PC-3 (cell line): ENCODE data around the gene HBM. TPM values are rescaled to one million over a fixed set of nuclear protein-coding genes. Genes with fewer than 3 reads are reported as not detected.

Source experiments
- ATAC-seq: fragments of 200-7000 bp; cut with Tn5 transposase; 2 replicates; pipeline ENCODE4 v1.9.1; 2020; ENCODE audit warnings: mild to moderate bottlenecking, moderate library complexity
- BruUV-seq: library from RNA; stranded (reverse); fragments of 400-500 nt; replicated peaks from 2 replicates; lab custom pipeline; 2021; lab: Mats Ljungman, UMichigan
- CTCF ChIA-PET: fragments of 300-600 bp; sonication (Branson Sonifier 250); formaldehyde crosslinking; loops from one replicate; lab custom pipeline; 2022; ENCODE audit warnings: antibody characterized with exemption; lab: Charles Lee
- POLR2A ChIA-PET: fragments of 300-600 bp; sonication (Branson Sonifier 250); formaldehyde crosslinking; loops from one replicate; lab custom pipeline; 2022; ENCODE audit warnings: antibody characterized with exemption; ENCODE audit not compliant: unreplicated experiment; lab: Charles Lee
- DNase-seq: peaks from one replicate; pipeline ENCODE4 v3.0.0-alpha.2; 2015
- H2AFZ ChIP-seq: fragments of 300-600 bp; sonication (generic); 2 replicates; pipeline ENCODE4 v1.6.0; 2016; ENCODE audit warnings: antibody characterized with exemption, low read length
- H3F3A ChIP-seq: fragments of 300-600 bp; sonication (generic); one replicate; pipeline ENCODE4 v1.6.0; 2017; ENCODE audit warnings: antibody characterized with exemption, low read length, control low read depth, mild to moderate bottlenecking; ENCODE audit not compliant: unreplicated experiment
- H3K27ac ChIP-seq: fragments of 300-600 bp; sonication (generic); 2 replicates; pipeline ENCODE4 v1.5.1; 2016; ENCODE audit warnings: mild to moderate bottlenecking, low read length
- H3K27me3 ChIP-seq: fragments of 300-600 bp; sonication (generic); 2 replicates; pipeline ENCODE4 v1.6.1; 2016; ENCODE audit warnings: low read length, mixed read lengths
- H3K36me3 ChIP-seq: fragments of 300-600 bp; sonication (generic); 2 replicates; pipeline ENCODE4 v1.6.1; 2016; ENCODE audit warnings: low read depth, mixed run types, low read length, mixed read lengths
- H3K4me1 ChIP-seq: fragments of 300-600 bp; sonication (generic); 2 replicates; pipeline ENCODE4 v1.5.1; 2016; ENCODE audit warnings: low read length; ENCODE audit not compliant: insufficient read depth
- H3K4me2 ChIP-seq: fragments of 300-600 bp; sonication (generic); 2 replicates; pipeline ENCODE4 v1.6.0; 2016; ENCODE audit warnings: low read length
- H3K4me3 ChIP-seq: fragments of 300-600 bp; sonication (generic); 2 replicates; pipeline ENCODE4 v1.5.1; 2016; ENCODE audit warnings: mild to moderate bottlenecking, low read length, mixed read lengths
- H3K79me2 ChIP-seq: fragments of 300-600 bp; sonication (generic); 2 replicates; pipeline ENCODE4 v1.6.1; 2017; ENCODE audit warnings: low read length, mixed read lengths
- H3K9ac ChIP-seq: fragments of 300-600 bp; sonication (generic); 2 replicates; pipeline ENCODE4 v1.6.0; 2016; ENCODE audit warnings: mild to moderate bottlenecking, low read length
- H3K9me2 ChIP-seq: fragments of 300-600 bp; sonication (generic); replicated peaks from 2 replicates; pipeline ENCODE4 v1.6.1; 2016; ENCODE audit warnings: mixed run types, low read length, mixed read lengths
- H3K9me3 ChIP-seq: fragments of 300-600 bp; sonication (generic); 2 replicates; pipeline ENCODE4 v1.6.1; 2016; ENCODE audit warnings: low read length, mixed read lengths
- H4K20me1 ChIP-seq: fragments of 300-600 bp; sonication (generic); 2 replicates; pipeline ENCODE4 v1.6.1; 2016; ENCODE audit warnings: low read length, mixed read lengths
- CTCF ChIP-seq: fragments of 300-600 bp; sonication (generic); conservative IDR thresholded peaks from 2 replicates; pipeline ENCODE4 v1.5.1; 2017; ENCODE audit warnings: antibody characterized with exemption, low read depth, mild to moderate bottlenecking, low read length
- EZH2 ChIP-seq: fragments of 300-600 bp; sonication (generic); IDR thresholded peaks from one replicate; pipeline ENCODE4 v1.6.1; 2017; ENCODE audit warnings: antibody characterized with exemption, mild to moderate bottlenecking, low read length; ENCODE audit not compliant: unreplicated experiment
- EZH2phosphoT487 ChIP-seq: fragments of 300-600 bp; sonication (generic); IDR thresholded peaks from 2 replicates; pipeline ENCODE4 v1.6.1; 2018; ENCODE audit warnings: mild to moderate bottlenecking, antibody characterized with exemption, low read length, borderline replicate concordance
- intact Hi-C: fragments of 100-400 bp; cut with micrococcal nuclease; formaldehyde crosslinking; loops from 2 replicates; pipeline ENCODE4 v1.9.0; 2023
- total RNA-seq: library from RNA; depleted of rRNA; stranded (reverse); fragments of >200 nt; gene quantifications from 2 replicates; pipeline ENCODE4 v1.2.3, GENCODE V29; 2014

Gene HBM
- total RNA-seq, 1 experiment from 2014 or later = not detected

- no peaks in the 10 kb centered on the region for H3K36me3 ChIP-seq
- no peak overlapping the region for H3K27ac ChIP-seq
- DNase-seq (no peak), ATAC-seq (no peak)
- H3K9me2 ChIP-seq = no peaks in the 10 kb centered on the region
- no peak overlapping the region for H3K4me3 ChIP-seq
- BruUV-seq = no TSS peak
- H4K20me1 ChIP-seq = no peaks in the 10 kb centered on the region
- ChIA-PET POLR2A (no interaction called here), CTCF (no interaction called here)
- no peak overlapping the region for H2AFZ ChIP-seq
- H3K4me2 ChIP-seq = no peak overlapping the region
- H3K79me2 ChIP-seq = no peaks in the 10 kb centered on the region
- H3K4me1 ChIP-seq = no peaks in the 10 kb centered on the region
- no peaks in the 10 kb centered on the region for H3F3A ChIP-seq
- H3K9ac ChIP-seq = no peak overlapping the region
- no peak for TF ChIP-seq EZH2phosphoT487
- no peak for TF ChIP-seq EZH2
- TF ChIP-seq CTCF = no peak
- H3K27me3 ChIP-seq = peaks cover 20% of the 10 kb centered on the region
- intact Hi-C loops = no loop called here
- no peaks in the 10 kb centered on the region for H3K9me3 ChIP-seq
These were observed 1.4 kb downstream of the HBM start for GRCh38 chr16:167122-167690.

- no peak for ATAC-seq
- CTCF ChIA-PET = no interaction called here
- H3F3A ChIP-seq = no peaks in the 10 kb centered on the region
These were observed 2.6 kb downstream of the HBM start for GRCh38 chr16:168424-168823.

More at GRCh38 chr16:168424-168823, 2.6 kb downstream of the HBM start:
- POLR2A ChIA-PET = no interaction called here
- BruUV-seq = no TSS peak
- H3K36me3 ChIP-seq = no peaks in the 10 kb centered on the region
- no peak overlapping the region for H3K9ac ChIP-seq
- no peak overlapping the region for H3K4me2 ChIP-seq
- H3K27ac ChIP-seq = no peak overlapping the region
- TF ChIP-seq CTCF = no peak
- no peak for TF ChIP-seq EZH2
- no peak for TF ChIP-seq EZH2phosphoT487
- H4K20me1 ChIP-seq = no peaks in the 10 kb centered on the region
- no peak overlapping the region for H3K4me3 ChIP-seq
- H2AFZ ChIP-seq = no peak overlapping the region
- H3K4me1 ChIP-seq = no peaks in the 10 kb centered on the region
- DNase-seq = no peak
- intact Hi-C loops = no loop called here
- no peaks in the 10 kb centered on the region for H3K9me2 ChIP-seq
- H3K27me3 ChIP-seq = peaks cover 20% of the 10 kb centered on the region
- no peaks in the 10 kb centered on the region for H3K79me2 ChIP-seq
- H3K9me3 ChIP-seq = no peaks in the 10 kb centered on the region
